GM21526 (cell line): ENCODE data around the gene CHID1.

Experiments
- ATAC-seq: cut with Tn5 transposase; IDR thresholded peaks from one replicate; pipeline ENCODE4 v1.9.1; 2021; ENCODE audit warnings: moderate library complexity; ENCODE audit not compliant: unreplicated experiment, low FRiP score

Gene CHID1

GRCh38 chr11:889687-890475 lies 20.7 kb downstream of the CHID1 start:
- ATAC-seq: no peak

- no peak for ATAC-seq
Measured at GRCh38 chr11:889257-889656, 21.4 kb downstream of the CHID1 start.

GRCh38 chr11:888310-889212 lies 22.0 kb downstream of the CHID1 start:
- no peak for ATAC-seq

GRCh38 chr11:887589-887988 lies 23.0 kb downstream of the CHID1 start:
- no peak for ATAC-seq

GRCh38 chr11:886568-886967 lies 24.0 kb downstream of the CHID1 start:
- ATAC-seq: no peak

GRCh38 chr11:884578-885070 lies 26.0 kb downstream of the CHID1 start:
- no peak for ATAC-seq

GRCh38 chr11:883527-883926 lies 27.1 kb downstream of the CHID1 start:
- ATAC-seq: no peak

GRCh38 chr11:882596-882995 lies 28.0 kb downstream of the CHID1 start:
- ATAC-seq: no peak

GRCh38 chr11:880447-880846 lies 30.2 kb downstream of the CHID1 start:
- no peak for ATAC-seq

GRCh38 chr11:877565-877964 lies 33.0 kb downstream of the CHID1 start:
- no peak for ATAC-seq

GRCh38 chr11:876545-876944 lies 34.1 kb downstream of the CHID1 start:
- no peak for ATAC-seq

- ATAC-seq: no peak
Measured at GRCh38 chr11:875769-876301, 34.8 kb downstream of the CHID1 start.

GRCh38 chr11:875203-875602 lies 35.4 kb downstream of the CHID1 start:
- no peak for ATAC-seq

- no peak for ATAC-seq
Measured at GRCh38 chr11:873706-874105, 36.9 kb downstream of the CHID1 start.

- no peak for ATAC-seq
Measured at GRCh38 chr11:872799-873198, 37.8 kb downstream of the CHID1 start.

- no peak for ATAC-seq
Measured at GRCh38 chr11:871472-871871, 39.1 kb downstream of the CHID1 start.

GRCh38 chr11:870418-870817 lies 40.2 kb downstream of the CHID1 start:
- ATAC-seq: no peak

- ATAC-seq: no peak
Measured at GRCh38 chr11:870127-870413, 40.5 kb downstream of the CHID1 start.

- ATAC-seq: no peak
Measured at GRCh38 chr11:869399-870126, 41.0 kb downstream of the CHID1 start.

GRCh38 chr11:868802-869201 lies 41.8 kb downstream of the CHID1 start:
- ATAC-seq: no peak

GRCh38 chr11:868394-868793 lies 42.2 kb downstream of the CHID1 start:
- no peak for ATAC-seq
